AG04449 (cell line): ENCODE data around the gene FLG2.

Experiments used
- CTCF ChIA-PET: fragments of 350-600 bp; formaldehyde crosslinking; extraction: SDS; loops from one replicate; lab custom pipeline; 2021; ENCODE audit warnings: antibody characterized with exemption; lab: Yijun Ruan, JAX
- POLR2A ChIA-PET: fragments of 400-600, 350-600 bp; formaldehyde crosslinking; extraction: SDS; loops from one replicate; lab custom pipeline; 2020; ENCODE audit warnings: antibody characterized with exemption, inconsistent platforms; lab: Yijun Ruan, JAX
- DNase-seq: peaks from one replicate; pipeline ENCODE4 v3.0.0-alpha.2; 2010; ENCODE audit warnings: low read depth, low spot score
- H3K4me3 ChIP-seq: 2 replicates; pipeline ENCODE4 v1.5.1; 2011; ENCODE audit warnings: low read depth, mild to moderate bottlenecking, control low read depth, low read length
- TF ChIP-seq, protein P1 (sequence below): IDR thresholded peaks from one replicate; pipeline ENCODE4 v1.5.1; 2011; ENCODE audit warnings: mild to moderate bottlenecking, moderate library complexity, low read length, control low read depth, inconsistent platforms; ENCODE audit not compliant: insufficient read depth; ENCODE audit errors: missing control alignments

FLG2 gene

DNA sequence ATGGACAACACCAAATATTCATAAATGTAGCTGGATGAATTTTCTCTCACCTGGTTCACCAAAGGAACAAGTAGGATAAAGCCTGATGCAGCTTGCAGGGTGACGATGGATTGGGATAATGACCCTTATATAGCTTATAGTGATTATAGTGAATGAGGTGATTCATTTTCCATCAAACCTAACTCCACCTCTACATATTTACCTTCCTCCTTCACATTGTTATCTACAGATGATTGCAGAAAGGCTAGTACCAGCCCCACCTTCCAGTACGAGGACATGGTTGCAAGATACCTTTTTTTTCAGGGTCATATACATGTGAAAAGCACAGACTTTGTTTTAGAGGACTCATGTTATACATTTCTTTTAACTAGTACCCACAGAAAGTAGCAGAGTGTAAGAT lies at the start of gene FLG2:
TSS of gene FLG2 (minus strand) at position 101 of the 400 bp plus-strand sequence. CDS start 1,122 bp downstream, outside the sequence.
- TF ChIP-seq, protein P1, sequence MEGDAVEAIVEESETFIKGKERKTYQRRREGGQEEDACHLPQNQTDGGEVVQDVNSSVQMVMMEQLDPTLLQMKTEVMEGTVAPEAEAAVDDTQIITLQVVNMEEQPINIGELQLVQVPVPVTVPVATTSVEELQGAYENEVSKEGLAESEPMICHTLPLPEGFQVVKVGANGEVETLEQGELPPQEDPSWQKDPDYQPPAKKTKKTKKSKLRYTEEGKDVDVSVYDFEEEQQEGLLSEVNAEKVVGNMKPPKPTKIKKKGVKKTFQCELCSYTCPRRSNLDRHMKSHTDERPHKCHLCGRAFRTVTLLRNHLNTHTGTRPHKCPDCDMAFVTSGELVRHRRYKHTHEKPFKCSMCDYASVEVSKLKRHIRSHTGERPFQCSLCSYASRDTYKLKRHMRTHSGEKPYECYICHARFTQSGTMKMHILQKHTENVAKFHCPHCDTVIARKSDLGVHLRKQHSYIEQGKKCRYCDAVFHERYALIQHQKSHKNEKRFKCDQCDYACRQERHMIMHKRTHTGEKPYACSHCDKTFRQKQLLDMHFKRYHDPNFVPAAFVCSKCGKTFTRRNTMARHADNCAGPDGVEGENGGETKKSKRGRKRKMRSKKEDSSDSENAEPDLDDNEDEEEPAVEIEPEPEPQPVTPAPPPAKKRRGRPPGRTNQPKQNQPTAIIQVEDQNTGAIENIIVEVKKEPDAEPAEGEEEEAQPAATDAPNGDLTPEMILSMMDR = no peak
- POLR2A ChIA-PET = no interaction called here
- CTCF ChIA-PET = interaction anchor here (1.0 kb wide), 1 partner anchor 18 kb away, joined by 3 read pairs; no protein-coding TSS in a partner anchor
- no peak for DNase-seq
- no peak within 1 kb of the TSS for H3K4me3 ChIP-seq

DNA sequence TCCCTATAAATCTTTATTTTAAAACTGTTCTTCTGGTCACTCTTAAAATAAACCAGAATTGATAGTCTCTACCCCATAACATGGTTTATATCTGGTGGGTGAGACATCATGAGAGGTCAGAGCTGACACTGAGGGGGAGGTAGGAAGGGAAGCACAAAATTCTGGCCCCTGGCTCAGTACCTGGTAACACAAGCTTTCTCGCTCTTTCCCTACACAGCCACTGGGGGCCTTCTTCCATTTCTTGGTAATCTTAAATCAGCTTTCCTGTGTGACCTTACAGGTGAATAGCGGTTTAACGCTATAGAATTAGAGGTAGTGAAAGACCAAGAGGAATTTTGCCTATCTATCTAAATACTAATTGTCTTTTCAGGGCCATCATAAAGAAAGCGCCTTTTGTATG lies 48.9 kb upstream of the FLG2 start:
- H3K4me3 ChIP-seq = no peak overlapping the region
- ChIA-PET POLR2A (no interaction called here), CTCF (no interaction called here)
- TF ChIP-seq, protein P1 = no peak
- DNase-seq = no peak

DNA sequence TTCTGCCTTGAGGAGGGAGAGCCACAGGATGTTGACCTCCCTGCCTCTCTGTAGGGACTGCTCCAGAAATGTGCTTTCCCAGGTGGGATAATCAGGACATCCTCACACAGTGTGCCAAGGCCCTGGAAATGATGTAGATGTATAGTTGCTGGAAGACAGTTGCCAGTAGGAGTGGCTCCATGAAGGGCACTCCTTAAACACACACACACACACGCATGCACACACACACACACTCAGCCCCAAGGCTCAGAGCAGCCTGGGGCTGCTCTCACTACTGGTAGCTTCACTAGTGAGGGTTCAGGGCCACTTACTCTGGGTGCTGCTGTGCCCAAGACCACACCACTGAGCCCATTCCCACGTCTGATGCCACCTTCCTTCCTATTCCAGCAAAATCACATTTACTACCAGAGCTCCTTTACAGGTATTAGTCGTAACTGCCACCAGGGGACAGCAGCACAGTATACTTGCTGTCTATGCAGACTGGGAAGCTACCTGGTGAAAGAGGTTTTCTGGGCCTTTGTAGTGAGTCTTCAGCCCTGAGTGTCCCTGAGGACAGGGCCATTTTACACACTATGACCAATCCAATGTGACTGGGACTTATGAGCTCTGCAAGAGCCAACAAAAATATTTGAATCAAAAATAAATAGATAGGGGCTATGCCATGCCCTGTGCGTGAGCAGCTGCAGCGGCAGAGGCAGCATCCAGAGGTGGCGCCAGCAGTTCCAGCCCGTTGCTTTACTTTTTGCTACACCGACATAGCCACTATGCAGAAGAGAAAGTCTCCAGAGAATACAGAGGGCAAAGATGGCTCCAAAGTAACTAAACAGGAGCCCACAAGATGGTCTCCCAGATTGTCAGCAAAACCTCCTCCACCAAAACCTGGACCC lies 39.2 kb upstream of the FLG2 start:
- H3K4me3 ChIP-seq = no peak overlapping the region
- TF ChIP-seq, protein P1 = no peak
- CTCF ChIA-PET = interaction anchor here (0.5 to 2.8 kb wide), 6 partner anchors 13 to 60 kb away, joined by 3 to 18 read pairs (median 4); no protein-coding TSS in a partner anchor
- POLR2A ChIA-PET = no interaction called here
- no peak for DNase-seq

DNA sequence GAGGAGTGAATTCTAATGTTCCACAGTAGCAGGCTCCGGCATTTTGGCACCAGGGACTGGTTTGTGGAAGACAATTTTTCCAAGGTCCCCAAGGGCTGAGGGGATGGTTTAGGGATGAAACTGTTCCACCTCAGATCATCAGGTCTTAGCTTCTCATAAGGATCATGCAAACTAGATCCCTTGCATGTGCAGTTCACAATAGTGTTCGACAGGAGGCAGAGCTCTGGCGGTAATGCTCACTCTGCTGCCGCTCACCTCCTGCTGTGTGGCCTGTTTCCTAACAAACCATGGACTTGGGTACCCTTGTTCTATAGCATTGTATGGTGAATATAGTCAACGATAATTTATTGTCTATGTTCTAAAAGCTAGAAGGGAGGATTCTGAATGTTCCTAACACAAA lies 37.7 kb upstream of the FLG2 start:
- CTCF ChIA-PET = interaction anchor here (2.8 kb wide), 1 partner anchor 61 kb away, joined by 18 read pairs; no protein-coding TSS in a partner anchor
- TF ChIP-seq, protein P1 = no peak
- no peak for DNase-seq
- POLR2A ChIA-PET = no interaction called here
- no peak overlapping the region for H3K4me3 ChIP-seq

DNA sequence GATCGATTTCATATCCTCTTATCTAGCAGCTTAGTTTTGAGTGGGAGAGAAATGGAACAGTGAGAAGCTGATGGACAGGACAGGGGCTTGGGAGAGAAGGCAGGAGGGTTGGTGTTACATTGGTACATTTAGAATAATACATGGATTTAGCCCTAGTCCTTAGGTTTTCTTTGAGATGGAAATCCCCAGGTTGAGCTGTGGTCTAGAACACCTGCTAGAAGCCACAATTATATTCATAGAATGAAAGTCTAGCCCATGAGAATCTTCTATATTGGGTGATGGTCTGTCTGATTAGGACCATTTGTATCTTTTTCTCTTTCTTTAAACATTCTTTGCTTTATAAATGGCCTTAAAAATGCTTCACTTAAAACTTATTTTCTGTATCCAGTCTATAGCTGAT lies 34.3 kb upstream of the FLG2 start:
- H3K4me3 ChIP-seq = no peak overlapping the region
- CTCF ChIA-PET = interaction anchor here (1.8 kb wide), 1 partner anchor 65 kb away, joined by 7 read pairs; no protein-coding TSS in a partner anchor
- POLR2A ChIA-PET = no interaction called here
- no peak for DNase-seq
- TF ChIP-seq, protein P1 = no peak

DNA sequence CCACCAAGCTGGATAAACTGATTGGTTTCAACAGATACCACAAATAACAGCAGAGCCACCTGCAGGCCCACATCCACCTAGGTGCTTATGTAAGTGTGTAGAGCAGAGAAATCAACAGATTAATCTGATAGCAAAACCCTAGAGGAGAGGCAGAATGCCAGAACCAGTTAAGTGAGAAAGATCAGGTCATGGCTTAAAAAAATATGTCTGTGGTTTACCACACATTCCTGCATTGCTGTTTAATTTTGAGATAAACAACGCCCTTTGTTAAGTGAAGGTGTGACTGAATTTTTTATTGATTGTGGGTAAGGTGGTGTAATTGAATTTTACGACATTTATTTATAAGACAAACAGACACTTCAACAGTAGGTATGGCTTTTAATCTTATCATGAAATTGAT lies 33.1 kb upstream of the FLG2 start:
- TF ChIP-seq, protein P1 = no peak
- ChIA-PET POLR2A (no interaction called here), CTCF (interaction anchor here (1.8 kb wide), 1 partner anchor 66 kb away, joined by 7 read pairs; no protein-coding TSS in a partner anchor)
- DNase-seq = no peak
- H3K4me3 ChIP-seq = no peak overlapping the region
